Mucosa of stomach (tissue), 1 donor: Measurements from ENCODE around the gene DDX39A.
A peak's percentile ranks its signal among the peaks of the same experiment; 100 is the strongest.

Experiments
- H3K27me3 ChIP-seq: one replicate; pipeline ENCODE4 v1.7.0; 2013; ENCODE audit warnings: mild to moderate bottlenecking, low read length; ENCODE audit not compliant: control insufficient read depth, insufficient read depth
- H3K36me3 ChIP-seq: one replicate; pipeline ENCODE4 v1.7.0; 2013; ENCODE audit warnings: low read length; ENCODE audit not compliant: control insufficient read depth, insufficient read depth
- H3K4me1 ChIP-seq: one replicate; pipeline ENCODE4 v1.7.0; 2013; ENCODE audit warnings: mild to moderate bottlenecking, low read length; ENCODE audit not compliant: control insufficient read depth, insufficient read depth
- H3K4me3 ChIP-seq: one replicate; pipeline ENCODE4 v1.7.0; 2013; ENCODE audit warnings: low read length
- H3K9ac ChIP-seq: one replicate; pipeline ENCODE4 v1.7.0; 2013; ENCODE audit warnings: mild to moderate bottlenecking, low read length, moderate library complexity
- H3K9me3 ChIP-seq: one replicate; pipeline ENCODE4 v1.7.0; 2013; ENCODE audit warnings: mild to moderate bottlenecking, low read length, moderate library complexity; ENCODE audit not compliant: control insufficient read depth
- donor health status: Pancreatic carcinoma.

Gene DDX39A

DNA sequence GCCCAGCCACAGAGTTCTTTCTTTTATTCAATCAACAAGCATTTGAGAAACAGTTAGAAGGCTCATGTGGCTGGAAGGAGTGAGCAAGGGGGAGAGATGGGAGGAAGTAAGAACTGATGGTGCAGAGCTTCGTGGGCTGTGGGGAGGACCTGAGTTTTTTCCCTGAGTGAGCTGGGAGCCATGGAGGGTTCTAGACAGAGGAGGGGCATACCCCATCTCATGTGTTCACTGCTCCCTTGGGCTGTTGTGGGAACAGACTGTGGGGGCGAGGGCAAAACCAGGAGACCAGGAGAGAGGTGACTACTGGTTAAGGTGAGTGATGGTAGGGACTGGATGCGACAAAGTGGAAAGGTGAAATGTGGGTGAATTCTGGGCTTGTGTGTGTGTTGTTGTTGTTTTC, 11.6 kb upstream of the DDX39A start:
- peaks cover 27% of the 10 kb centered on the region for H3K4me1 ChIP-seq
- H3K27me3 ChIP-seq = no peaks in the 10 kb centered on the region
- no peaks in the 10 kb centered on the region for H3K36me3 ChIP-seq
- H3K9me3 ChIP-seq = no peaks in the 10 kb centered on the region
- H3K9ac ChIP-seq = no peak overlapping the region
- no peak overlapping the region for H3K4me3 ChIP-seq

DNA sequence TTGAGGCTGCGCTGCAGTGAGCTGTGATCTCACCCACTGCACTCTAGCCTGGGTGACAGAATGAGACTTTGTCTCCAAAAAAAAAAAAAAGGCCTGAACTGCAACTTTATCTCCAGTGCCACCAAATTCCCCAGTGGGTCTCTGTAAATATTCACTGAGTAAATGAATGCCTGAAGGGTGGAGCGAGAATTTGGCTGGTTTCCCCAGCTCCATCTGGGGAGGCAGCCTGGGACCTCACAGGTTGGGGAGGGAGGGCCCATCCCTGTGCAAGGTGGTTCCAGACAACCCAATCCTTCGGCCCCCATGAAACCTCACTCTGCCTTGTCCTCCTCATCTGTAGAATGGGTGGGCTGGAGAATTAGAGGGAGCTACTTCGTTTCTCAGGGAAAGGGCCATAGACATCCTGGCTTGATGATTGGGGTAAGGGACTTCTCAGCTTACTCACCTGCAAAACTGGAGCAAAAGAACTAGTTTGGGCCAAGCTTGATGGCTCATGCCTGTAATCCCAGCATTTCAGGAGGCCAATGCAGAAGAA, 9.8 kb upstream of the DDX39A start:
- no peak overlapping the region for H3K9ac ChIP-seq
- H3K9me3 ChIP-seq = no peaks in the 10 kb centered on the region
- no peaks in the 10 kb centered on the region for H3K36me3 ChIP-seq
- H3K4me1 ChIP-seq = peaks cover 10% of the 10 kb centered on the region
- no peaks in the 10 kb centered on the region for H3K27me3 ChIP-seq
- H3K4me3 ChIP-seq = no peak overlapping the region

DNA sequence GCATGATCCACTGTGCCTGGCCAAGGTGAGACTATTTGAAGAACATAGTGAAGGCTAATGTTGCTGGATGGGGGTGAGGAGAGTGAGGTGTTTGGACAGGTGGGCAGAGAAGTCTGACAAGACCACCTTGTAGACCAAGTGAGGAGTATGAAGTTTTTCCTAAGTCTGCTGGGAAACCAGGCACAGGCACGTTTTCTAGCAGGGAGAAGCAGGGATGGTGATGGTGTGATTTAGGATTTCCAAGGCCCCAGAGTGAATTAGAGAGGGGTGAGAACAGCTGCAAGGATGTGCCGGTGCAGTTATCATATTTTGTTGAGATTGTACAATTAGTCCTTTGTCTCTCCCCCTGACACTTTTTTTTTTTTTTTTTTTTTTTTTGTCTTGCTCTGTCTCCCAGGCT, 8.3 kb upstream of the DDX39A start:
- no peaks in the 10 kb centered on the region for H3K36me3 ChIP-seq
- no peaks in the 10 kb centered on the region for H3K27me3 ChIP-seq
- H3K4me3 ChIP-seq = no peak overlapping the region
- H3K4me1 ChIP-seq = peaks cover 5% of the 10 kb centered on the region
- H3K9ac ChIP-seq = no peak overlapping the region
- no peaks in the 10 kb centered on the region for H3K9me3 ChIP-seq

DNA sequence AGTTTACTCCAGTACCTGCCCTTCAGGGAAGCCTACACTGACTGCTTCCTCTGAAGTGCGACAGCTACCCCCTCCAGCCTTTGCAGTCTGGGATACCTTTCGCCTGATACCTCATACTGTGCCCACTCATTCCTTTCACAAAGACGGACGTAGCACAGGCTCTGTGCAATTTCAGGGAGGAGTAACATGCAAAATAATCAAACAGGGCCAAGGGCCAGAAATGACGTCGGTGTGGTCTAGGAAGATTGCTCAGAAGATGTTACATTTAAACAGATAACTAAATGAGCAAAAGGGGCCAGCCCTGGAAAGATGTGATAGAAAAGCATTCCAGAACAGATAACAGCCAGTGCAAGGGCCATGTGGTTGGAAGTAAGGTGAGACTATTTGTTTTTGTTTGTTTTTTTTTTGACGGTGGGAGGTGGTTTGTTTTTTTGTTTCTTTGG, 6.6 kb upstream of the DDX39A start:
- Histone ChIP-seq H3K4me3 (no peak overlapping the region), H3K9me3 (no peaks in the 10 kb centered on the region), H3K4me1 (peaks cover 5% of the 10 kb centered on the region), H3K36me3 (no peaks in the 10 kb centered on the region), H3K9ac (no peak overlapping the region), H3K27me3 (no peaks in the 10 kb centered on the region)

DNA sequence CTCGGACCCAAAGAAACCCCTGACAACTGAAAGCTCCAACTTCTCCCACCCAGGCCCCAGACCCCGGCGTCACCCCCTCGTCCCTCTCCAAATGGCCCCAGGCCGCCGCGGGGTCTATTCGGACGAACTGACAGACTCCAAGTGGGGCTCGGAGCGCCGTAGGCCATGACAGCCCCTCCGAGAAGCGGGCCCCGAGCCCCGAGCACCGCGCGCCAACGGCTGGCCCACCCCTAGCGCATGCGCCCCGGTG, 360 bp downstream of the DDX39A start:
- H3K4me1 ChIP-seq = peaks cover 23% of the 10 kb centered on the region
- H3K36me3 ChIP-seq = no peaks in the 10 kb centered on the region
- peak overlapping the region; percentile 81 for H3K4me3 ChIP-seq

DNA sequence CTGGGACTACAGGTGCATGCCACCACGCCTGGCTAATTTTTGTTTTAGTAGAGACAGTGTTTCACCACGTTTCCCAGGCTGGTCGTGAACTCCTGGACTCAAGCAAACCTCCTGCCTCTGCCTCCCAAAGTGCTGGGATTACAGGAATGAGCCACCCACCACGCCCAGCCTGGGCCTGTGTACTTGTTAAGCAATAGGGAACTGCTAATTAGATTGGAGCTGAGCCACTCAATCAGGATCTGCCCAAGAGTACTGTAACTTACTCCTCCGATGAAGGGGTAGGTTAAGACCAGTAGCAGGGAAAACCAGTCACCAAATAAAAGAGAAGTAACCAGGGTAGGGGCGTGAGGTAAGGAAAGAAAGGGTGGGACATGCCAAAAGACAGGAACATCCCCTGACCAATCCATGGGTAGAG, 2.3 kb downstream of the DDX39A start:
- no peak overlapping the region for H3K9ac ChIP-seq

More for the DNA sequence above, 360 bp downstream of the DDX39A start:
- peak overlapping the region; percentile 89 for H3K9ac ChIP-seq
- no peaks in the 10 kb centered on the region for H3K27me3 ChIP-seq
- H3K9me3 ChIP-seq = no peaks in the 10 kb centered on the region

DNA sequence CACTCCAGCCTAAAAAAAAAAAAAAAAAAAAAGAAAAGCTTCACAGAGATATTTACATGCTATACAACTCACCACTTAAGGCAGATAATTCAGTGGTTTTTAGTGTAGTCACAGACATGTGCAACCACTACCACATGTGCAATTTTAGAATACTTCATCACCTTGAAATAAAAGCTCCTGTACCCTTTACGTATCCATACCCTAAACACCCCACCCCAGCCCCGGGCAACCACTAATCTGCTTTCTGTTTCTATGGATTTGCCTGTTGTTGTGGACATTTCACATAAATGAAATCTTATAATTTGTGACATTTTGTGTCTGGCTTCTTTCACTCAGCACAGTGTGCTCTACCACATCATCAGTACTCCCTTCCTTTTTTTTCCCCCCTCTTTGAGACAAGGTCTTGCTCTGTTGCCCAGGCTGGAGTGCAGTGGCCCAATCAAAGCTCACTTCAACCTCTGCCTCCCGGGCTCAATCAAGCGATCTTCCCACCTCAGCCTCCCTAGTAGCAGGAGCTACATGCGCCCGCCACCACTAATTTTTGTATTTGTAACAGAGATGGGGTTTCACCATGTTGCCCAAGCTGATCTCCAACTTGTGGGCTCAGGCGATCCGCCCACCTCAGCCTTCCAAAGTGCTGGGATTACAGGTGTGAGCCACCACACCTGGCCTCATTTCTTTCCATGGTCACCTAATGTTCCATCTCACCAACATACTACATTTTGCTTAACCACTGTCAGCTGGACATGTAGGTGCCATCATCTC, 4.0 kb downstream of the DDX39A start:
- Histone ChIP-seq H3K36me3 (peaks cover 17% of the 10 kb centered on the region), H3K4me3 (no peak overlapping the region), H3K9me3 (no peaks in the 10 kb centered on the region), H3K4me1 (peaks cover 31% of the 10 kb centered on the region), H3K9ac (no peak overlapping the region), H3K27me3 (no peaks in the 10 kb centered on the region)

More for the DNA sequence above, 2.3 kb downstream of the DDX39A start:
- H3K27me3 ChIP-seq = no peaks in the 10 kb centered on the region
- H3K9me3 ChIP-seq = no peaks in the 10 kb centered on the region
- H3K4me3 ChIP-seq = no peak overlapping the region
- H3K4me1 ChIP-seq = peaks cover 31% of the 10 kb centered on the region
- peaks cover under 1% of the 10 kb centered on the region for H3K36me3 ChIP-seq

DNA sequence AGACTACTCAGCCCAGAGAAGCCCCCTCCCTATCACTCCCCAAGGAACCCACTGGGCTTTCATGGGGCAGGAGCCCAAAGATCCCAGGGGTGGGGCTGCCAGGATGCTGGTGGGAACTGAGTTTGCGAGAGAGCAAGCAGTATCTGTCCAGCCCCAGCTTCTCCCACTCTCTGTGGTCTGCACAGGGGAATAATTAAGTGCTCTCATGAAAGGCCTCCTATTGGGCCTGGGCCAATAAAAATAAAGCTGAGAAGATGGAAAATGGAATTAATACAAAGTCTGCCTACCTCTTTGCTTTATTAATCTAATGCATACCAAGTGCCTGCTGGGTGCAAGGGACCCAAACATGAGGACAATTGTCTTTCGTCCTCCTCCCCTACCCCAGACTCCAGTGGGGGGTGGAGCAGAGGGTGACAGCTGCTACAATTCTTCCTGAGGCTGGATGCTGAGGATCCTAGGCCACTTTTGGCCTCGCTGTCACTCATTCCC, 5.4 kb downstream of the DDX39A start:
- H3K9ac ChIP-seq = no peak overlapping the region
- no peaks in the 10 kb centered on the region for H3K9me3 ChIP-seq
- H3K27me3 ChIP-seq = no peaks in the 10 kb centered on the region
- no peak overlapping the region for H3K4me3 ChIP-seq
- H3K4me1 ChIP-seq = peaks cover 39% of the 10 kb centered on the region
- H3K36me3 ChIP-seq = peaks cover 31% of the 10 kb centered on the region

DNA sequence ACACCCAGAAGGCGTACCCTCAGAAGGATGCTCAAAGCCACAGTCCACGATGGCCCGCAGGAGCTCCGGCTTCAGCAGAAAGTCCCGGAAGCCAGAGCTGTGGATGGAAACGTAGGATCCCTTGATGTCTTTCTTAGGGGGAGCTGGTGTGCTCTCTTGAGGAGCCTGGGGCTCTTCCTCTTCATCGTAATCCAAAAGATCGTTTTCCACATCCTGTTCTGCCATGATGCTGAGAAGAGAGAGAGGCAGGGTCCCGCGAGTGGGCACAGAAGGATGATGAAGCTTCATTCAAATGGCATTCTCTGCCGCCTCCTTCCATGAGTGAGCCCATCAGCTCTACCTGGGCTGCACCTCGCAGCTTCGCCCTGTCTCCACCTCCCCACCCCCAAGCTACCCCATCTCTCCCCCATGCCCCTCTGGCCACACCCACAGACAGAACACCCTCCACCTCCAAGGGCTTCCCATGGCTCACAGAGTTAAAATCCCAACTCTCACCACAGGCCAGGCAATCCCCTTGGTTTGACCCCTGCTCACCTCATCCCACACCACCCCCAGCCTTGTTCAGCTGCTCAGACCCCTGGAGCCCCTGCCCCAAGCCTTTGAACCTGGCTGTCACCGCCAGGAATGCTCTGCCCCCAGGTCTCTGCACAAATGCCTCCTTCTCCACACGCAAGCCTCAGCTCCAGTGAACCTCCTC, 6.0 kb downstream of the DDX39A start:
- no peak overlapping the region for H3K4me3 ChIP-seq
- no peak overlapping the region for H3K9ac ChIP-seq
- H3K9me3 ChIP-seq = no peaks in the 10 kb centered on the region
- peaks cover 45% of the 10 kb centered on the region for H3K4me1 ChIP-seq
- peaks cover 36% of the 10 kb centered on the region for H3K36me3 ChIP-seq
- H3K27me3 ChIP-seq = no peaks in the 10 kb centered on the region

DNA sequence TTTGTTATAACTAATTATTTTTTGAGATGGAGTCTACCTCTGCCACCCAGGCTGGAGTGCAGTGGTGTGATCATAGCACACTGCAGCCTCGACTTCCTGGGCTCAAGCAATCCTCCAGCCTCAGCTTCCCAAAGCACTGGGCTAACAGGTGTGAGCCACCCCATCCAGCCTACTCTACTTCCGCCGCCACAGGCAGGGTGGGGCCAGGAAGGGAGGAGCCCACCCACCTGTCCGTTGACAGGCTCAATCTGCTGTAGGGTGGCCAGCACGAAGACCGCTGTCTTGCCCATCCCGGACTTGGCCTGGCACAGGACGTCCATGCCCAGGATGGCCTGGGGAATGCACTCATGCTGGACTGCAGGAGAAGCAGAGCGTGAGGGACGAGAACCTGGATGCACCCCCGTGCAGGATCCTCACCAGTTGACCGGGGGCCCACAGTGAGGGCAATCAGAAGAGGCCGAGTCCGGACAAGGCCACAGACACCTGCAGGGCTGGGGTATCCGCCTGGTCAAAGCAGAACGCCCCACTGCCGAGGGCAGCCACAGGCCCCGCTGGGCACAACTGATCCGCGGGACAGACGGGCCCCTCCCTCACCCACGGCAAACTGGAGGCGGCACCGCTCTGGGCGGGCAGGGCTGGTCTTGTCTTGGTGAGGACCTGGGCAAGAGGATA, 6.7 kb downstream of the DDX39A start:
- H3K36me3 ChIP-seq = peaks cover 38% of the 10 kb centered on the region
- no peaks in the 10 kb centered on the region for H3K27me3 ChIP-seq
- H3K9me3 ChIP-seq = no peaks in the 10 kb centered on the region
- no peak overlapping the region for H3K9ac ChIP-seq
- no peak overlapping the region for H3K4me3 ChIP-seq
- peaks cover 47% of the 10 kb centered on the region for H3K4me1 ChIP-seq

DNA sequence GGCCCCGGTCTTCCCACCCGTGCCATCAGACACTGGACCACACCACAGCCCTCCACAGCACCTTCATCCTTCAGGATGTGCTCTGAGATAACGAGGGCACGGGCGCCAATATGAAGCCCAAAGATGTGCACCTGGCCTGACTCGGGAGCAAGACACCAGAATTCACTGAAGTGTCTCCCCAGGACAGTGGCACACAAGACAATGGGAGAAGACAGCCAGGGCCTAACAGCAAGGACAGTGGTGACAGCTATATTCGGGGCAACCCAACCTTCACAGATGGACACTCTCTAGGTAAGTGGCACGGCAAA, 7.2 kb downstream of the DDX39A start:
- Histone ChIP-seq H3K9ac (no peak overlapping the region), H3K9me3 (no peaks in the 10 kb centered on the region), H3K4me3 (no peak overlapping the region), H3K4me1 (peaks cover 42% of the 10 kb centered on the region), H3K36me3 (peaks cover 39% of the 10 kb centered on the region), H3K27me3 (no peaks in the 10 kb centered on the region)
